Prostate gland (tissue), 2 donors: ENCODE measurements around the gene CCDC88A. TPM values are rescaled to one million over a fixed set of nuclear protein-coding genes. Genes with fewer than 3 reads are reported as not detected.

Experiments
- DNase-seq: peaks from one replicate; pipeline ENCODE4 v3.0.0-alpha.2; 2019; ENCODE audit warnings: low spot score
- H3K27ac ChIP-seq, 2 donors: fragments of 200-600 bp; sonication (generic); 2 replicates each; pipeline ENCODE4 v1.5.1; 2017 to 2019
- H3K27me3 ChIP-seq: fragments of 200-600 bp; sonication (generic); replicated peaks from 2 replicates; pipeline ENCODE4 v1.5.1; 2019; ENCODE audit not compliant: insufficient read depth
- H3K36me3 ChIP-seq, 2 donors: fragments of 200-600 bp; sonication (generic); 1 replicate in 1 of 2; 2 replicates in 1 of 2; pipeline versions ENCODE4 v1.5.1 to v1.8.1; 2017 to 2019
- H3K4me1 ChIP-seq: fragments of 200-600 bp; sonication (generic); replicated peaks from 2 replicates; pipeline ENCODE4 v1.5.1; 2019
- H3K4me3 ChIP-seq, 2 donors: fragments of 200-600 bp; sonication (generic); 2 replicates each; pipeline ENCODE4 v1.5.1; 2017 to 2019
- H3K9me3 ChIP-seq: fragments of 200-600 bp; sonication (generic); 2 replicates; pipeline ENCODE4 v1.5.1; 2017
- CTCF ChIP-seq, 4 experiments: fragments of 200-600 bp in 2 of 4; fragments of 450-650 bp in 2 of 4; sonication (generic) in 2 of 4; IDR thresholded peaks; 1 replicate in 3 of 4; 2 replicates in 1 of 4; pipeline ENCODE4 v1.5.1; 2016 to 2019; ENCODE audit warnings: antibody characterized with exemption in 4 of 4, mild to moderate bottlenecking in 2 of 4, moderate library complexity in 2 of 4
- POLR2A ChIP-seq: fragments of 450-650 bp; IDR thresholded peaks from one replicate; pipeline ENCODE4 v1.6.1; 2016; ENCODE audit warnings: antibody characterized with exemption, mild to moderate bottlenecking
- POLR2AphosphoS5 ChIP-seq: sonication (generic); formaldehyde crosslinking; IDR thresholded peaks from one replicate; pipeline ENCODE4 v1.6.1; 2017; ENCODE audit warnings: antibody characterized with exemption
- WGBS: methylation state at CpG from one replicate; pipeline ENCODE4 v1.1.5; 2018; 5-methylcytosine and 5-hydroxymethylcytosine counted together
- intact Hi-C: fragments of 100-400 bp; cut with DNase I; formaldehyde crosslinking; loops from one replicate; pipeline ENCODE4 v1.14.2; 2022
- total RNA-seq, 2 donors: library from RNA; depleted of rRNA; stranded (reverse); fragments of >200 nt; gene quantifications; one replicate each; pipeline ENCODE4 v1.1.0, GENCODE V29; 2016

Gene CCDC88A
- total RNA-seq, 2 donors from 2014 or later, result 16.8 to 43.7 TPM

GRCh38 chr2:55371376-55371775 lies 48.3 kb downstream of the CCDC88A start:
- Histone ChIP-seq H3K4me1 (no peaks in the 10 kb centered on the region), H3K36me3 (no peaks in the 10 kb centered on the region), H3K27me3 (no peaks in the 10 kb centered on the region), H3K27ac (no peak overlapping the region), H3K4me3 (no peak overlapping the region), H3K9me3 (no peaks in the 10 kb centered on the region)
- intact Hi-C loops, result no loop called here
- DNase-seq, result no peak
- no peak for TF ChIP-seq POLR2A
- no peak for TF ChIP-seq POLR2AphosphoS5
- no peak for TF ChIP-seq CTCF (IDR thresholded peaks at IDR 0.05)

GRCh38 chr2:55370208-55370607 lies 49.4 kb downstream of the CCDC88A start:
- Histone ChIP-seq H3K27me3 (no peaks in the 10 kb centered on the region), H3K9me3 (no peaks in the 10 kb centered on the region), H3K4me1 (no peaks in the 10 kb centered on the region), H3K36me3 (no peaks in the 10 kb centered on the region), H3K27ac (no peak overlapping the region), H3K4me3 (no peak overlapping the region)
- intact Hi-C loops, result no loop called here
- TF ChIP-seq POLR2AphosphoS5 (no peak), CTCF (IDR thresholded peaks at IDR 0.05) (no peak), POLR2A (no peak)
- DNase-seq, result no peak
- WGBS, result 94% methylated on average over 4 of the region's 4 CpGs

- H3K4me3 ChIP-seq, result no peak overlapping the region
- no peaks in the 10 kb centered on the region for H3K27me3 ChIP-seq
- no peaks in the 10 kb centered on the region for H3K36me3 ChIP-seq
- DNase-seq, result no peak
- no peaks in the 10 kb centered on the region for H3K9me3 ChIP-seq
- 82% methylated on average over 3 of the region's 3 CpGs for WGBS
- intact Hi-C loops, result no loop called here
- no peak overlapping the region for H3K27ac ChIP-seq
- TF ChIP-seq CTCF (IDR thresholded peaks at IDR 0.05), result no peak
- TF ChIP-seq POLR2AphosphoS5, result no peak
- TF ChIP-seq POLR2A, result no peak
- H3K4me1 ChIP-seq, result no peaks in the 10 kb centered on the region
Observed at GRCh38 chr2:55365303-55365702, 54.4 kb downstream of the CCDC88A start.

- Histone ChIP-seq H3K4me1 (no peaks in the 10 kb centered on the region), H3K9me3 (no peaks in the 10 kb centered on the region), H3K36me3 (no peaks in the 10 kb centered on the region), H3K4me3 (no peak overlapping the region), H3K27ac (peak overlapping the region in 1 of 2 donors; percentile 7), H3K27me3 (no peaks in the 10 kb centered on the region)
- DNase-seq, result peak; percentile 81
- WGBS, result 45% methylated on average over 3 of the region's 3 CpGs
- TF ChIP-seq POLR2A (no peak), POLR2AphosphoS5 (peak; percentile 83), CTCF (IDR thresholded peaks at IDR 0.05) (no peak)
- intact Hi-C loops, result loop anchor here (5.0 kb wide), 1 partner anchor 53 kb away; the partner anchor contains the start of gene CCDC88A
Observed at GRCh38 chr2:55364189-55365055, 55.2 kb downstream of the CCDC88A start.

GRCh38 chr2:55363636-55364035 lies 56.0 kb downstream of the CCDC88A start:
- intact Hi-C loops, result loop anchor here (5.0 kb wide), 1 partner anchor 54 kb away; the partner anchor contains the start of gene CCDC88A
- H3K27me3 ChIP-seq, result no peaks in the 10 kb centered on the region
- H3K36me3 ChIP-seq, result no peaks in the 10 kb centered on the region
- WGBS, result 87% methylated on average over 3 of the region's 3 CpGs
- TF ChIP-seq POLR2A (no peak), CTCF (IDR thresholded peaks at IDR 0.05) (no peak), POLR2AphosphoS5 (no peak)
- no peak overlapping the region for H3K4me3 ChIP-seq
- H3K4me1 ChIP-seq, result no peaks in the 10 kb centered on the region
- H3K27ac ChIP-seq, result peak overlapping the region in 1 of 2 donors; percentile 7
- no peaks in the 10 kb centered on the region for H3K9me3 ChIP-seq
- DNase-seq, result no peak
